Measurements from ENCODE around the gene SLC25A25.
"Not testable (repeated sequence)": the region's sequence is repeated elsewhere in the genome, so short reads cannot be mapped to it uniquely, and the experiment has no call there.

SLC25A25 gene

DNA sequence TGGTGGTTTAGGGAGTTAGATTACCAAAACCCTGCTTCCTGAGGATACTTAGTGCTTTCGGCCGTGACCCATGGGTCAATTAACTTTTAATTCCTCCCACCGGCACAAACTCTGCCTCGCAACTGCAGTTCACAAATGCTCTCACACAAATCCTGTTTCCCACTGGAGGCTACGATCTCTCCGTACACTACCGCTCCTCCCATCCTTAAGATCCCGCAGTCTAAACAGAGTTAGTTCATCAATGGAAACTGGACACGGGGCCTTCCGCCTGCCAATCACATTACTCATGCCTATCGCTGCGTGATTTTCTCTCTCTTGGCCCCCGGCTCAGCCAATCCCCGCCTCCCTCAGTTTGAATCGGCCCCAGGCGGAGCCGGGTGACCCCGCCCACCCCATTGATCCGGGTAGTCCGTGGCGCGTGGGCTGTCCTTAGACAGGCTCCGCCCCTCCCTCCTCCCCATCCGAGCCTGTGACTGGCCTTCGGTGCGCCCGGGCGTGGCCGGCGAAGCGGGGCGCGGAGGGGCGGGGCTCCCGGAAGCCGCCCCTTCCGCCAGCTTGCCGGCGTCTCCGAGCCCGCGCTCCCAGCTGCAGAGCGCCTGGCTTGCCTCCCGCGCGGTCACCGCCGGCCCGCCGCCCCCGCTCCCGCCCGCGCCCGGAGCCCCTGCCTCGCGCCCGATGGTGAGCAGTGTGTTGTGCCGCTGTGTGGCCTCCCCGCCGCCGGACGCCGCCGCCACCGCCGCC is at the start of gene SLC25A25:
TSS of gene SLC25A25 (plus strand) at position 588 of the 741 bp plus-strand sequence. CDS start at position 676, 88 bp downstream.
- peak; percentile 98 for DNase-seq

DNA sequence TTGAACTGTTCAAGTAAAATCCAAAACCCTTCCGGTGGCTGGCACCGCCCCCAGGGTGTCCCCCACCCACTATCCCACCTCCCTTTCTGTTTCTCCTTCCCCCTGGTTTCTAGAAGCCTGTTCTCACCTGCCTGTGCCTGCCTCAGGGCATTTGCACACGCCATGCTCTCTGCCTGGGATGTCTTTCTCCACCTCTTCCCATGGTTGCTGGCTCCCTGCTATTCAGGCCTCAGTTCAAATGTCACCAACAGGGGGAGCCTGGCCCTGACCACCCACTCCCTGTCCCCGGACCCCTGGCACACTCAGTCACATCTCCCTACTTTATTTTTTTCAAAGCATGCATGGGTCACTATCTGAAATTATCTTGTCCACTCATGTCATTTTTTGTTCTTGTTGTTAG is 47.3 kb upstream of the SLC25A25 start:
- no peak for DNase-seq

DNA sequence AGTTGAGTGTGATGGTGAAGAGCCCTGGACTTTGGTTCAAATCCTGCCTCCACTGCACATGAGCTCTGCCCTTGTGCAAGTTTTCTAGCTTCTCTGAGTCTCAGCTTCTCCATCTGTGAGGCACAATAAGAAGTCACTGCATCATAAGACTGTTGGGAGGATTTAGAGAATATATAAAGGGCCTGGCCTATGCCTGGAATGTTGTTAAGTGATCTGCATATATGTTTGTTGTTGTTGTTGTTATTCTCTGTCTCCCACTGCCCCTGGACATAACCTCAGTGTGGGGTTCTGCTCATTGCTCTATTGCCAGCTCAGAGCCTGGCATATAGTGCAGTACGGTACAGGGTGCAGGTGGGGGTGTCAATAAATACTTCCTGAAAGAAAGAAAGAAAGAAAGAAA is 46.9 kb upstream of the SLC25A25 start:
- DNase-seq: no peak

DNA sequence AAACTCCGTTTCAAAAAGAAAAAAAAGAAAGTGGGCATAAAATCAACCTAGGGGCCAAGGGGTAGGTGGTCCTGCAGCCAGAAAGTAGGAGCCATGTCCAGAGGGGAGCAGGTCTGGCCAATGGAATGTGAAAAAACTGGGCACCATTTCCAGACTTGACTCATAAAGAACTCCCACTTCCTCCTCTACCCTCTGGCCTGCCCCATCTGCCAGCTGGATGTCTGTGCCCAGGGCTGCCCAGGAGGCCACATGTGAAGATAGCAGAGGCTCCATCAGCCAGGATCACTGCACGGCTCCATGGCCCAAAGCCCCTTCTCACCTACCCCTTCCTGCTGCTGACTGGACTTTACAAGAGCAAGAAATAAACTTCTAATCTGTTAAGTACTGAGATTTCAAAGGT is 45.1 kb upstream of the SLC25A25 start:
- no peak for DNase-seq

DNA sequence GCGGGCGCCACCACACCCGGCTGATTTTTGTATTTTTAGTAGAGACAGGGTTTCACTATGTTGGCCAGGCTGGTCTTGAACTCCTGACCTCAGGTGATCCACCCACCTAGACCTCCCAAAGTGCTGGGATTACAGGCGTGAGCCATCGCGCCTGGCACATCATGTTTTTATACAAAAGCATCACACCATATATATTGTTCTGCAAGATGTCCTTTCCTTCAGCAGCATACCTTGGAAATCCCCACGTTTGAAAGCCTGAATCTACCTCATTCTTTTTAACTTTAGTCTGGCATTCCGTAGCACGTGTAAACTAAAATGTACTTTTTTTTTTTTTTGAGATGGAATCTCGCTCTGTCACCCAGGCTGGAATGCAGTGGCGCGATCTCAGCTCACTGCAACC is 44.4 kb upstream of the SLC25A25 start:
- not testable (repeated sequence) for DNase-seq

DNA sequence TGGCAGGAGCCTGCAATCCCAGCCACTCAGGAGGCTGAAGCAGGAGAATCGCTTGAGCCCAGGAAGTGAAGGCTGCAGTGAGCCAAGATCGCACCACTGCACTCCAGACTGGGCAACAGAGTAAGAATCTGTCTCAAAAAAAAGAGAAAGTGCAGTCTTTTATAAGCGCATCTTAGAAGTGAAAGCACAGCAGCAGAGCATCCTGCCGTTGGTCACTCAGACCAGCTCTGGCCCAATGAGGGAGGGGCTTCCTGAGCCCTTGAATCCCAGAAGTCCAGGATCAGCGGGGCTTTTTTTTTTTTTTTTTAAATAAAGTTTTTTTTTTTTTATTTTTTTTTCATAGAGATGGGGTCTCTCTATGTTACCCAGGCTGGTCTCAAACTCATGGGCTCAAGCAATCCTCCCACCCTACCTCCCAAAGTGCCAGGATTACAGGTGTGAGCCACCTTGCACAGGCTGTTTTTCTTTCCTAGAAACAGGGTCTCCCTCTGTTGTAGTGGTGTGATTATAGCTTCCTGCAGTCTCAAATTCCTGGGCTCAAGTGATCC is 43.2 kb upstream of the SLC25A25 start:
- no peak for DNase-seq

DNA sequence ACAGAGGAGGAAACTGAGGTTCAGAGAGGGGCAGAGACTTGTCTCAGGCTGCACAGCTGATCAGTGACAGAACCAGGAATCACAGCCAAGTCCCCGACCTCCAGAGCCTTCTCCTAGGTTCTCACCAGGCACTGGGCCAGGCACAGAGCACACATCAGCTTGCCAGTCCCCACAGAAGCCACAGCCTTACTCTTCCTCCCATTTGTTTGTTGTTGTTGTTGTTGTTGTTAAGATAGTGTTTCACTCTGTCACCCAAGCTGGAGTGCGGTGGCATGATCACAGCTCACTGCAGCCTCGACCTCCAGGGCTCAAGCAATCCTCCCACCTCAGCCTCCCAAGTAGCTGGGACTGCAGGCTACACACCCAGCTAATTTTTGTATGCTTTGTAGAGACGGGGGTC is 42.3 kb upstream of the SLC25A25 start:
- DNase-seq: no peak

DNA sequence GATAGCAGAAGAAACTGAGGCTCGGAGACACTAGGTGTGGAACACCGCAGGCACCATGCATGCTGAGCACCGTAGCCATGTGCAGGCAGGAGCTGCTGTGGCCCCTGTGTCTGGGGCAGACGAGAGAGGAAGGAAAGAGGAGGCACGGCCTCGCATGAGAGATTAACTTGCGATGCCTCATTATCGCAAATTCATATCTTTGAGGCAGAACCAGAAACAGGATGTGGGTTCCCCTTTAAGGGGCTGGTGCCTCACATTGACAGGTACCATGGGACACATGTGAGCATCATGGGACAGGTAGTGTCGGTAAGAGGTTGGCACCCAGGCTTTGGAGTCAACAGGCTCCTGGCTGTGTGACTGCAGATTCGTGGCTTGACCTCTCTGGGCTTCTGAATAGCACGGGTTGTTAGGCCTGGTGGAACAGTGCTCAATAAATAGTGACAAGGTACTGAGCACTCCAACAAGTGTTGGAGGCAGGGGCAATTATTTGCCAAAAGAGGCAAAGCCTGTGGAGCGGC is 41.7 kb upstream of the SLC25A25 start:
- DNase-seq: no peak

DNA sequence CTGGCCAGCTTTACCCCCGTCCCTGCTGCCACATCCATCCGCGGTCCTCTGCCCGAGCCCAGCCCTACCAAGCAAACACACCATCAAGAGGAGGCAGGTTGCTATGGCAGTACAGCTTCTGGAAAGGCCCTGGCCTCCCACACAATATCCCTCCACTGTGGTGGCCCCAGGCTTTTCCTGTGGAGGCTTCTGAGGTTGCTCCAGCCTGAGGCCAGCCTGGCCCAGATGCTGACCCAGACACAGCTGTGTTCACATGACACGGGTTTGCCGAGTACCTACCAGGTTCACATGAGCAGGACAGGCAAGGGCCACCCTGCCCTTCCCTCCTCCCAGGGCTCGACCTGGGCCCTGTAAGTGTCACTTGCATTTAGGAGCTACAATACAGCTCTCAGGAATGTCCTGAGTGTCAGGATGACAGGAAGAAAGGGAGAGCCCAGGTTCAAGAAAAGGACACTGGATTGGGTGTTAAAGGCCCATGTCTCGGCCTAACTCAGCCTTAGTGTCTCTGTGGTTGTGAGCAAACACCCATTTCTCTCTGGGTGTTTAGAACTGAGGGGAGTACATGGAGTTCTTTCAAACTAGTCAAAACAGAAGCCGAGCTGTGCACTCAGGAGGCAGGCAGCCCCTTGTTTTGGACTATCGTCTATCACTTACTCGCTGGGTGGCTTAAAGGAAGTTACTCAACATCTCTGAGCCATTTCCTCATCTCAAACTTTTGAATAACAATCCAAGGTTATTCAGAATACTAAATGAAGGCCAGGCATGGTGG is 41.1 kb upstream of the SLC25A25 start:
- DNase-seq: no peak

DNA sequence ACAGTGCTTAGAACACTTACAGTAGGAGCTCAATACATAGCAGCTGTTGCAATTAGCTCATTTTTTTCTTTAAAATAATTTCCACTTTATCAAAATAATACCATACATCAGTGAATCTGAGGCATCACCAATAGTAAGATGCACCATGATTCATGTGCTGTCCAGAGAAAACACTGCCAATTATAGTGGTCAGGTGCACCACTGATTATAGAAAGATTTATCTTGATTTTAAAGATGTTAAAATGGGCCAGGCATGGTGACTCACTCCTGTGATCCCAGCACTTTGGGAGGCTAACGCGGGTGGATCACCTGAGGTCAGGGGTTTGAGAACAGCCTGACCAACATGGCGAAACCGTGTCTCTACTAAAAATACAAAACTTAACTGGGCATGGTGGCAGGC is 40.3 kb upstream of the SLC25A25 start:
- no peak for DNase-seq

DNA sequence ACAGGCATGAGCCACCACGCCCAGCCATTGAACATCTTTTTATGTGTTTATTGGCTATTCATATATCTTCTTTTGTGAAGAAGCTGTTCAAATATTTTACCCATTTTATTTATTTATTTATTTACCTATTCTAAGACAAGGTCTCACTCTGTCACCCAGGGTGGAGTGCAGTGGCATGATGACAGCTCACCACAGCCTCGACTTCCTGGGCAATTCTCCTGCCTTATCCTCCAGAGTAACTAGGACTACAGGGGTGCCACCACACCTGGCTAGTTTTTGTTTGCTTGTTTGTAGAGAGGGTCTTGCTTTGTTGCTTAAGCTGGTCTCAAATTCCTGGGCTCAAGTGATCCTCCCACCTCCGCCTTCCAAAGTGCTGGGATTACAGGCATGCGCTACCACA is 34.4 kb upstream of the SLC25A25 start:
- DNase-seq: no peak

DNA sequence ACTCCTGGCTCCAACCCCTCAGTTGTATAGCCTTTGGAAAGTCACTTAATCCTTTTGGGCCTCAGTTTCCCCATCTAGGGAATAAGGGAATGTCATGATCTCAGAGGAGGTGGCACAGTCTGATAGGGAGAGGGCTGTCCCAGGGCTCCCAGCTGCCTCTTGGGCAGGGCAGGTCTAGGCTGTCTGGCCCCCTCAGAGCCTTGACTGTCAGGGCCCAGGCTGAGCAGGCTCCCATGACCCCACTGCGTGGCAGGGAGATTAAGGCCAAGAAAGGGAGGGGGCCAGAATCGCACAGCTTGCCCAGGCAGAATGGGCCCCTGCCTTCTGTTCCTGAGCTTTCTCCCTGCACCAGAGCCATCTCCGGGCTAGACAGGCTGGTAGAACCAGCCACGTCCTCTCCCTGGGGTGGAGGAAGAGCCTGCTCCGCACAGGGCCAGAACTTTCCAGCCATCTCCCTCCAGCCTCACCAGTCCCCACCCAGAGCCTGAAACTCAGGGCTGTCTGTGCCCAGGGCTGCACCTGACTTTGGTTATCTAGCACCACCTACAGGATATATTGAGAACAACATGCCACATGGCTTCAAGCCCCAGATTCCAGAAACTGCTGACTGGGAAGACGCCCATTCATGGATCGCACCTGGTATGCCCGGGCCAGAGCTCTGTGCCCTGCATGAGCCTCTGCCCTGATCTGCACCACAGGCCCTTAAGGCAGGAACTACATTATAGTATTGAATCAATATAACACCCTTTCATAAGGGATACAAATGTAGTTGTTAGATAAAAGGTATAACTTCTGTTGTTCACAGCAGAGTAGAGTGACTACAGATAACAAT is 33.0 kb upstream of the SLC25A25 start:
- peak; percentile 54 for DNase-seq

DNA sequence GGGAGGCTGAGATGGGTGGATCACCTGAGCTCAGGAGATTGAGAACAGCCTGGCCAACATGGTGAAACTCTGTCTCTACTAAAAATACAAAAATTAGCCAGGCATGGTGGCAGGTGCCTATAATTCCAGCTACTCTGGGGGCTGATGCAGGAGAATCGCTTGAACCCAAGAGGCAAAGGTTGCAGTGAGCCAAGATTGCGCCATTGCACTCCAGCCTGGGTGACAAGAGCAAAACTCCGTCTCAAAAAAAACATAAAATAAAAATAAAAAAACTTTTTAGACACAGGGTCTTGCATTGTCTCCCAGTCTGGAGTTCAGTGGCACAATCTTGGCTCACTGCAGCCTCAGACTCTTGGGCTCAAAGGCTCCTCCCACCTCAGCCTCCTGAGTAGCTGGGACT is 31.5 kb upstream of the SLC25A25 start:
- not testable (repeated sequence) for DNase-seq

DNA sequence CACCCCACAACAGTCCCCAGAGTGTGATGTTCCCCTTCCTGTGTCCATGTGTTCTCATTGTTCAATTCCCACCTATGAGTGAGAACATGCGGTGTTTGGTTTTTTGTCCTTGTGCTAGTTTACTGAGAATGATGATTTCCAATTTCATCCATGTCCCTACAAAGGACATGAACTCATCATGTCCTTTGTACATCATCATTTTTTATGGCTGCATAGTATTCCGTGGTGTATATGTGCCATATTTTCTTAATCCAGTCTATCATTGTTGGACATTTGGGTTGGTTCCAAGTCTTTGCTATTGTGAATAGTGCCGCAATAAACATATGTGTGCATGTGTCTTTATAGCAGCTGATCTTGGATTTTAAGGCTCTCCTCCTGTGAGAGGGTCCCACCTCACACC is 27.2 kb upstream of the SLC25A25 start:
- not testable (repeated sequence) for DNase-seq

DNA sequence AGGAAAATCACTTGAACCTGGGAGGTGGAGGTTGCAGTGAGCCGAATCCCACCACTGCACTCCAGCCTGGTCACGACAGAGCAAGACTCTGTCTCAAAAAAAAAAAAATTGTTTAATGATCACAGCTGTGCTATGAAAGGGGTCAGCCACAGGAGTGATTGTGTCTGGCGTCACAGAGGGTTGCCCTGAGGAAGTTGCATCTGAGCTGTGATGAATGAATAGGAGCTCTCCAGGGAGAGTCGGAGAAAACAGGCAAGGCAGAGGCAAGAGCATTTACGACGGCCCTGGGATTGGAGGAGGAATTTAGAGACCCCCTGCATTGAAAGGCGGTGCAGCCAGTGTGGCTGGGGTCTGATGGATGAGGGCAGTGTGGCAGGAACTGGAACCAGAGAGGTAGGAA is 26.0 kb upstream of the SLC25A25 start:
- DNase-seq: no peak

DNA sequence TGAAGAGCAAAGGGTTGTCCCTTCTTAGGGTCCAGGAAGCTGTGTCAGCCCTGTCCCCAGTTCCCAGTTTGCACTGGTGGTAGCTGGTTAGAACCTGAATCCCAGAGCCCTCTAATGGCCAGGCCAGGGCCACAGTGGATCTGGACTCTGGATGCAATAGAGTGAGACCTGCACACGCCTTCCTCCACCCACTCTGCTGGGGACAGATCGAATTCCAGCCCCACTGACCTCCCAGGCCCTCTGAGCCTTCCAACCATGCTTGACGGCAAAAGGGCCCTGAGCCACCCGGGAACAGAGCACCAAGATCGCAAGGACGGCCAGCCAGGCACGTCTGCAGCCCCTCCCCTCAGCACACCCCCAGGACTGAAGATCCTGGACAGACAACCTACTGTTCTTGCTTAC is 24.6 kb upstream of the SLC25A25 start:
- DNase-seq: no peak

DNA sequence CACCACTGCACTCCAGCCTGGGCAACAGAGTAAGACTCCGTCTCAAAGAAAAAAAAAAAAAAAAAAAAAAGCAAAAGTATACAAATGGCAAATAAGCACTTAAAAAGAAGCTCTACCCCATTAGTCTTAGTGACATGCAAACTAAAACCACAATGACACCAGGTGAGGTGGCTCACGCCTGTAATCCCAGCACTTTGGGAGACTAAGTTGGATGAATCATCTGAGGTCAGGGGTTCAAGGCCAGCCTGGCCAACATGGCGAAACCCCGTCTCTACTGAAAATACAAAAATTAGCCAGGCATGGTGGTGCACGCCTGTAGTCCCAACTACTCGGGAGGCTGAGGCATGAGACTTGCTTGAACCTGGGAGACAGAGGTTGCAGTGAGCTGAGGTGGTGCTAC is 22.6 kb upstream of the SLC25A25 start:
- not testable (repeated sequence) for DNase-seq

DNA sequence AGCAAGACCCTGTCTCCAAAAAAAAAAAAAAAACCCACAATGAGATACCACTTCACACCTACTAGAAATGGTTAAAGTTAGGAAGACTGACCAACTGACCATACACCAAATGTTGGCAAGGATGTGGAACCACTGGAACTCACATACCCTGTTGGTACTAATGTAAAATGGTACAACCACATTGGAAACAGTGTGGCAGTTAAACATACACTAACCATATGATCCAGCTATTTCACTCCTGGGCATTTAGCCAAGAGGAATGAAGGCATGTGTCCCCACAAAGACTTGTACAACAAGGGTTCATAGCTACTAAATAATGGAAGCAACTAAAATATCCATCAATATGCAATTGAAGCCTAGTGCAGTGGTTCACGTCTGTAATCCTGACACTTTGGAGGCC is 22.2 kb upstream of the SLC25A25 start:
- DNase-seq: no peak

DNA sequence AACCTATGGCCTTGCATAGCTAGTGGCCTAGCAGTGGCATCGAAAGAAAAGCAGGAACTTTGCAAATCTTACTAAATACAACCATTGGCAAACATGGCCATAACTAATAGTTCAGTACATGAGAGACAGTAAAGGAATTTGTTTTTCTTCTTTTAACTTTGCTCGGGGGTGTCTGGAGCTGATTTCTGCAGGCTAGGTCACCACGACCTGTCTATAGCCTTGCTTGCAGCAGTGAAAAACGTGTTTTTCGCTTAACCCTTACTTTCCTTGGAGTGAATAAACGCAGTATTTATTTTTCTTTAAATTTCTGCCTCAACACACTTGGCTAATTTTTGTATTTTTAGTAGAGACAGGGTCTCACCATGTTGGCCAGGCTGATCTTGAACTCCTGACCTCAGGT is 20.8 kb upstream of the SLC25A25 start:
- DNase-seq: no peak

DNA sequence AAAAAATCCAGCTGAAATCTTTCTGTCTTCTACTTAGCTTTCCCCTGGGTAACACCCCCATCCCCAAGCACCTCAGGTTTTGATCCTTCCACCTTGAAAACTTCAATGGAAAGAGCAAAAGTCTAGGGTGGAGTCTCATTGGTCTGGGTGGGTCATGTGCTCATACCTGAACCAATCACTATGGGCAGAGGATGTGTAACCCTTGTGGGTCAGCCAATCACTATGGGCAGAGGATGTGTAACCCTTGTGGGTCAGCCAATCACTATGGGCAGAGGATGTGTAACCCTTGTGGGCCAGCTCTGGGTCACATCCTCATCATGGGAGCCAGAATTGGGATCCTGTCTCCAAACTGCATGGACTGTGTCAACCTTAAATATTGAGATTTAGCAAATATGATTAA is 19.4 kb upstream of the SLC25A25 start:
- DNase-seq: no peak

DNA sequence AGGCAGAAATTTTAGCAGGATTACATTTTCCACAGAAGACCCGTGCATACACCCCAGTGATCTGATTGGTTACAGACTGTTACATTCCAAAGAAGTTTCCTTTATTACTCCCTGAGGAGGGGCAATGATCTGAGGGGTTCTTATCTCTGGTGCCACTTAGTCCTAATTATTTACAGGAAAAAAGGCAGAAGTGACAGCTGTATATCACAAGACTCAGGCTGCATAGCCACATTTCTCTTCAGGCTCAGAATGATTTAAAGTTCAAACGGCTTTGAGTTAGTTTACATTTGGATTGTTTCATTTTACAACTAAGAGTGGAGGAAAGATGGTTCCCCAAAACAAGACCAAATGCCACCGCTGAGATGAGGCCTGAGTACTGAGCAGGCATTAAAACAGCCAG is 18.2 kb upstream of the SLC25A25 start:
- DNase-seq: no peak

DNA sequence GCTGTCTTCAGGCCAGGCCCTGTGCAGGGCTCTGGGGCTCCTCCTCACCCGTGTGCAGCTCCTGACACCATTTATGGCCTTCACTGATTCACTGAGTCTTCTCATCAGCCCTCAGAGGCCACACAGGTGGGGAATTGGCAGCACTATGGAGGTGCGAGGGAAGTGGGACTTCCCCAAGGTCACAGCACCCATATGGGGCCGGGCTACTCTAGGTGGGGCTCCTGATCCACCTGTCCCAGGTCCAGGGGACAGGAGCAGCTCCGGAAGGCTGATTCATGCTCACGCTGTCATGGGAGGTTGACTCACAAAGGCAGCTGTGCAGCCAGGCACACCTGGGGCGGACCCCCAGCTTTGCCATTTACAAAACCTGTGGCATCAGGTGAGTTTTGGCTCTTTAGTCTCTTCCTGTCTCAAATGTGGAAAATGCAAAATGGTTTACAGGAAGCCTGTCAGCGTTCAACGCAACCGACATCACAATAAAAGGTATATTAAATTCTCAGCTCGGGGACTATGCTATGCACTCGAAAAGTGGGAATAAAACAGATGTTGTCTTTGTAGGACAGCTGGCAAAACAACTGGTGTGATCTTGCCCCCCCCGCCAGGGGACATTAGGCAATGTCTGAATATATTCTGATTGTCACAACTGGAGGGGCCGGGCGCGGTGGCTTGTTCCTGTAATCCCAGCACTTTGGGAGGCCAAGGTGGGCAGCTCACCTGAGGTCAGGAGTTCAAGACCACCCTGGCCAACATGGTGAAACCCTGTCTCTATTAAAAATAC is 15.9 kb upstream of the SLC25A25 start:
- DNase-seq: no peak
